Measurements from ENCODE around the gene ABCA2.

DNA sequence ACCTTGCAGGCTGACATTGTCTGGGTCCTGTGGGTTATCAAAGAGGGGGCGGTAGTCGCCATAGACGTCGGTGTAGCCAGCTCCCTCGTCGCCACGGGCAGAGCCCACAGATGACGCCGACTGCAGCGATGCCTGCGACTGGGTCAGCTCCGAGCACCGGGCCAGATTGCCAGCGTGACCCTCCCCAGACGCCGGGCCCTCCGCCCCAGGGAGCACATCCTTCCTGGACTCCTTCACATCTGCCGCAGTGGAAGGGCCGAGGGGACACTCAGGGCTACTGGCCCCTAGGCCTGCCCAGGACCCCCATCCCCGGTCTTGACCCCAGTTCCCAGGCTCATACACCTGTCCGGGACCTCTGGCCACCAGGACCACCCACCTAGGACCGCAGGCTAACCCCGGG lies 13.9 kb downstream of the ABCA2 start:
- TF ChIP-seq, protein P1, sequence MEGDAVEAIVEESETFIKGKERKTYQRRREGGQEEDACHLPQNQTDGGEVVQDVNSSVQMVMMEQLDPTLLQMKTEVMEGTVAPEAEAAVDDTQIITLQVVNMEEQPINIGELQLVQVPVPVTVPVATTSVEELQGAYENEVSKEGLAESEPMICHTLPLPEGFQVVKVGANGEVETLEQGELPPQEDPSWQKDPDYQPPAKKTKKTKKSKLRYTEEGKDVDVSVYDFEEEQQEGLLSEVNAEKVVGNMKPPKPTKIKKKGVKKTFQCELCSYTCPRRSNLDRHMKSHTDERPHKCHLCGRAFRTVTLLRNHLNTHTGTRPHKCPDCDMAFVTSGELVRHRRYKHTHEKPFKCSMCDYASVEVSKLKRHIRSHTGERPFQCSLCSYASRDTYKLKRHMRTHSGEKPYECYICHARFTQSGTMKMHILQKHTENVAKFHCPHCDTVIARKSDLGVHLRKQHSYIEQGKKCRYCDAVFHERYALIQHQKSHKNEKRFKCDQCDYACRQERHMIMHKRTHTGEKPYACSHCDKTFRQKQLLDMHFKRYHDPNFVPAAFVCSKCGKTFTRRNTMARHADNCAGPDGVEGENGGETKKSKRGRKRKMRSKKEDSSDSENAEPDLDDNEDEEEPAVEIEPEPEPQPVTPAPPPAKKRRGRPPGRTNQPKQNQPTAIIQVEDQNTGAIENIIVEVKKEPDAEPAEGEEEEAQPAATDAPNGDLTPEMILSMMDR (conservative IDR thresholded peaks at IDR 0.05 in 1 of 2, IDR thresholded peaks at IDR 0.05 in 1 of 2; ENCODE audit: extremely low read depth in 1 of 2, insufficient read depth in 1 of 2, low read depth in 1 of 2, low read length in 2 of 2): no peak
- no peak for TF ChIP-seq EZH2 (IDR thresholded peaks at IDR 0.05; ENCODE audit: borderline replicate concordance, low read length)
